Measurements from ENCODE around the gene KCNMA1.

The KCNMA1 gene

DNA sequence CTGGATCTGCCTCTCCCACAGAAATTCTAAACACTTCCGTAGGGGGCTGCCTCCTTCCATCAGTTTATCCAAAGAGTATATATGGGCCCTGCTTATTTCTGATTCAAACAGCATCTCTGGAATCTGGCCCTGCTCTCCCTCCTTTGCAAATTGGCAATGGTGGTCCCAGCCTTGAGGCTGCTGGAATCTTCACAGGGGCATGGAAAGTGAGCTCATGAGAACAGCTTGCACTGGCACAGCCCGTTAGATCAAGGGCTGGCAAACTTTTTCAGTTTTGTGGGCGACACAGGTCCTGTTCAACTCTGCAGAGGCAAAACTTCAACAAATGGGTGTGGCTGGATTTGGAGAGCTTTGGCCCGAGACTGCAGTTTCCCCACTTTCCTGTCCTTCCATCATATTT lies 526.9 kb downstream of the KCNMA1 start:
- DNase-seq (ENCODE audit: low read depth), result no peak

DNA sequence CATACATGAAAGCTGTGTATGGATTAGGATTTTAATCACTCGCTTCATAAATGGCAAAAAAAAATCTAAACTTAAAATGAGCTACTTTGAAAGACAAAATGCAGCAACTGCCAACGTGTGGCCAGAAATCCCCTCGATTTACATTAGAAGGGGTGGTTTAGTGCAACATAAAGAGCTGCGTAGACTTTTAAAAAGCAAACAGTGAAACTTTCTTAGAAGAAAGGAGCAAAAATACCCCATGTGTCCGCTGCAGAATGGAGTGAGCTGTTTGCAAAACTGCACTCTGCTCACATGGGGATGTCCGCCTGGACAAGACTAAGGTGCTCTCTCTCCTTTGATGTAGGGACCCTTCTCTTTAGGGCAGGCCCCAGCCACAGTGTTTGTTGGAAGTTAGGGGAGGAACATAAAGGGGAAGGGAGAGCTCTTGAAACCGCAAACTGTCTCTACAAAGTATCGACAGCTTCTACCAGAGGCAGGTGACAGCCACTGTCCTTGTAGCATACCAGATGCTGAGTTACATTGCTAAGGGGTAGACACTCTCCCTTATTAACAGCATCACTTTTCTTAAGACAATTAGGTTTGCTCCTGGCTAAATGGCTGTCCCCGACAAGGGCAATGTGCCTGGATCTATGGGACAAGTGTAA lies 528.1 kb downstream of the KCNMA1 start:
- no peak for DNase-seq (ENCODE audit: low read depth)

- DNase-seq (ENCODE audit: low read depth), result no peak
These were observed 530.9 kb downstream of the KCNMA1 start for GRCh38 chr10:77106676-77107075.

- peak; percentile 51 for DNase-seq (ENCODE audit: low read depth)
These were observed 531.8 kb downstream of the KCNMA1 start for GRCh38 chr10:77105761-77106221.

- peak; percentile 53 for DNase-seq (ENCODE audit: low read depth)
These were observed 533.1 kb downstream of the KCNMA1 start for GRCh38 chr10:77104459-77104980.

GRCh38 chr10:77103213-77103612 lies 534.4 kb downstream of the KCNMA1 start:
- DNase-seq (ENCODE audit: low read depth), result no peak

DNA sequence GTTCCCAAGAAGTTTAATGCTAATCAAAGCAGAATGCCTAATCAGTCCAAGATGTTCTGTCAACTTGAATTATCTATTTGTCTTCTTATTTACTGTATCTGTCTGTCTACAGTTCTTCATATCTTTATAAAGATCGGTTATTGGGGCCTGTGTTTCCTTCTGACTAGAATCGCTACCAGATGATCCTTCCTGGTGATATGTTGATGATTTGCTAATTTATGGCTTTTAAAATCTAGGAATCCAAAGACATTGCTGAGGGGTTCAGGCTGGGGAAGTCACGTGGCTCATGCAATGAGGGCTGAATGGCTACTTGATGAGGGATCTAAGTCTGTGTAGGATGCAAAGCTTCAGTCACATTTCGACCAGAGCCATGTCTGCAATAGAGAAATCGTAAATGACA lies 536.3 kb downstream of the KCNMA1 start:
- DNase-seq (ENCODE audit: low read depth), result no peak

DNA sequence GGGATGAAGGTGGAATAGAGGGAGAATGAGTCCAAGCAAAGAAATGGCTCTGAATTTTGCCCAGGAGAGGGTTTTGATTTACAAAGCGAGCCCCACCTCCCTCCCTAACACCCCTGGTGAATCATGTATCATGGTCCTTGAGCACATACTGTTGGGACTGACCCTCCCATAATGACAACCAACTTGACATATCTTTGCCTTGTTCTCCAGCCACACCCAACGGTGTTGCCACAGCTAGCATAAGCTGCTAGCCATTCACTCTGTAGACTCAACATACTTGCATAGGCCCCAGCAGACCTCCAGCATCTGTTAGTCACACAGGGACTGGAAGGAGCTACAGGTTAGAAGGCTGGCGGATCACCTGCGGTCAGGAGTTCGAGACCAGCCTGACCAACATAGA lies 538.5 kb downstream of the KCNMA1 start:
- DNase-seq (ENCODE audit: low read depth), result no peak

- no peak for DNase-seq (ENCODE audit: low read depth)
These were observed 540.0 kb downstream of the KCNMA1 start for GRCh38 chr10:77097625-77098024.

GRCh38 chr10:77093126-77093525 lies 544.5 kb downstream of the KCNMA1 start:
- DNase-seq (ENCODE audit: low read depth), result no peak

- no peak for DNase-seq (ENCODE audit: low read depth)
These were observed 545.9 kb downstream of the KCNMA1 start for GRCh38 chr10:77091597-77092165.

- no peak for DNase-seq (ENCODE audit: low read depth)
These were observed 546.9 kb downstream of the KCNMA1 start for GRCh38 chr10:77090381-77091356.

- no peak for DNase-seq (ENCODE audit: low read depth)
These were observed 550.2 kb downstream of the KCNMA1 start for GRCh38 chr10:77087366-77087765.

- no peak for DNase-seq (ENCODE audit: low read depth)
These were observed 551.5 kb downstream of the KCNMA1 start for GRCh38 chr10:77086081-77086480.

GRCh38 chr10:77085344-77085743 lies 552.3 kb downstream of the KCNMA1 start:
- DNase-seq (ENCODE audit: low read depth), result no peak

DNA sequence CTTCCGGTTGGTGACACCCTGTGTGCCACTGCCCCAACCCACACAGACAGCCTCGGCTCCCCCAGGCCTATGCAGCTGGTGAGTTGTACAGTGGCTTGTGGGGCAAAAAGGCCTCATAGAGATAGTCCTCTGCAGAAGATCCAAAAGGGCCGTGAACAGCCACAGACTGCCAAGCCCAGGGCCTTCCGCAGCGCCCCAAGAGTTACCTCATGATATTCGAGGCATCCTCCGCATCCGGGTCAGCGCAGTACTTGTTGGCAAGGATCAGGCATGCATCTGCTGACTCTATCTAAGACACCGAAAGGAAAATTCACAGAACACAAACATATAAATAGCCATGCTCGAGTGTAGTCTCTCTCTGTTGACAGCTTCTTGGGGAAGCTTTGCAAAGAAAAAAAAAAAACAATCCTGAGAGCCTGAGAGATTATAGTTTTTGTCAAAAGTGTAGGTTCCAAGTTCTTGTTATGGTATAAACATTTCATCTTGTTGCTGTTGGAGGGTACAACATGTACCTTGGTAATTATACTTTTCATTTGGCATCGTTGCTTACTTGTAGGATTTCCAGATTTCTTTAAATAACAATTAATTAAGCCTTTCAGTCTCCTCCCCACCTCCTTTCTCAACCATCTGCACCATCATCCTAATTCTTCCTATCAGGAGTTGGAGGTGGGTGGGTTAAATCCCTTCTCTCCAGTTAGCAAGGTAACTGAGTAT lies 553.0 kb downstream of the KCNMA1 start:
- DNase-seq (ENCODE audit: low read depth), result no peak

GRCh38 chr10:77082601-77083252 lies 554.9 kb downstream of the KCNMA1 start:
- no peak for DNase-seq (ENCODE audit: low read depth)

DNA sequence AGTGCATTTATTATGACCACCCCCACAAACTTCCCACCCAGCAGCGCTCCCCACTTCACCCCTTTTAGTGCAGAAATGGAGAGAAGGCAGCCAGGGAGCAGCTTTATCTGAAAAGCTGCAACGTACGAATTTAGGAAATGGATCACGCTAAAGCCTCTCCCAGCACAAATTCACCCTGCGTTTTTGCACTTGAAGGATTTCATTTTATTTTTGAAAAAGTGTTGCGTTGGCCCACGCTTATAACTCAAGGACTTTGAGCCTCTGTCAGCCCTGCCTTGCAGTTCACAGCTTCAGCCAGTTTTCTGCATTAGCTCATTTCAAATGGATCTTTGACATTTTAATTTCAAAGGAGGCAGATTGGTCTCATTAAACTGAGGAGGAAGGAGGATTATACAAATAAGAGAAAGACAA lies 556.1 kb downstream of the KCNMA1 start:
- DNase-seq (ENCODE audit: low read depth), result no peak

DNA sequence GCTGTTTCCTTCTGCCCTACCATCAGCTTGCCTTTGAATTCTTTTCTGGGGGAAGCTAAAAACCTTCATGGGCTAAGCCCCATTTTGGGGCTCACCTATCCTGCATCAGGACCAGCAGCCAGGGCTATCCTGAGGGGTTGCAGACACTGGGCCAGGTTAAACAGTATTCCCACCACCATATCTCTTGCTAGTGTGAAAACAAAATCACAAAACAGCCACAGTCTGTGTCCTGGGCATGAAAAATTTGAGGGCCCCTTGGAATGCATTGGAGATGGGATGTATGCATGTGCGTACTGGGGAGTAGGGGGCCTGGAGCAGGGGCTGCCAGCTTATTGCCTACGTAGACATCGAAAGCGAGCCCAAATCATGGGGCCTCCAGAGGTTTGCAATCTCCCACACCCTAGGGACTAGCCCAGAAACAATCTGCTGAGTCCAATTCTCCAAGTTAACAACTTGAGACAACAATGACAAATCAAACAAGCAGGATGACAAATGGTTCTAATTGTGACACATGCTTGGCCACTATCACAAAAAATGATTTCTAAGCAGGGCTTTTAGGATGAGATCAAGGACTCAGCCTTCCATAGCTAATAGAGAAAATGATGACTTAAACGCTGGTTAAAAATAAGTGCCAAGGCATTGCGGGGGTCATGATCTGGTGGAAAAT lies 557.1 kb downstream of the KCNMA1 start:
- DNase-seq (ENCODE audit: low read depth), result no peak

GRCh38 chr10:77079592-77080300 lies 557.9 kb downstream of the KCNMA1 start:
- no peak for DNase-seq (ENCODE audit: low read depth)

Data from GM04504 (cell line).